BE2C (cell line): ENCODE data around the gene ARSB.

Experiments
- DNase-seq: peaks from one replicate; pipeline ENCODE4 v3.0.0-alpha.2; 2020
- H3K27me3 ChIP-seq: fragments of 250-450 bp; sonication (Bioruptor Pico); 2 replicates; pipeline ENCODE4 v1.5.1; 2020; ENCODE audit warnings: mild to moderate bottlenecking
- H3K36me3 ChIP-seq: fragments of 250-450 bp; sonication (Bioruptor Pico); 2 replicates; pipeline ENCODE4 v1.5.1; 2020; ENCODE audit warnings: mild to moderate bottlenecking
- H3K4me1 ChIP-seq: fragments of 250-450 bp; sonication (Bioruptor Pico); 2 replicates; pipeline ENCODE4 v1.5.1; 2020
- H3K4me3 ChIP-seq: 2 replicates; pipeline ENCODE4 v1.5.1; 2011; ENCODE audit warnings: low read depth, low read length
- H3K9me3 ChIP-seq: fragments of 250-450 bp; sonication (Bioruptor Pico); 2 replicates; pipeline ENCODE4 v1.5.1; 2020
- CTCF ChIP-seq: IDR thresholded peaks from 2 replicates; pipeline ENCODE4 v1.5.1; 2012; ENCODE audit warnings: mild to moderate bottlenecking, low read depth, low read length

Gene ARSB

GRCh38 chr5:78806544-78806943 lies 178.6 kb downstream of the ARSB start:
- H3K27me3 ChIP-seq, result no peaks in the 10 kb centered on the region
- no peak for DNase-seq
- no peaks in the 10 kb centered on the region for H3K36me3 ChIP-seq
- TF ChIP-seq CTCF, result no peak
- no peak overlapping the region for H3K4me3 ChIP-seq
- peaks cover 53% of the 10 kb centered on the region for H3K4me1 ChIP-seq
- no peaks in the 10 kb centered on the region for H3K9me3 ChIP-seq

- no peak for TF ChIP-seq CTCF
- no peaks in the 10 kb centered on the region for H3K36me3 ChIP-seq
- DNase-seq, result no peak
- H3K27me3 ChIP-seq, result no peaks in the 10 kb centered on the region
- peaks cover 48% of the 10 kb centered on the region for H3K4me1 ChIP-seq
- no peaks in the 10 kb centered on the region for H3K9me3 ChIP-seq
- no peak overlapping the region for H3K4me3 ChIP-seq
Measured at GRCh38 chr5:78805474-78806124, 179.5 kb downstream of the ARSB start.

GRCh38 chr5:78804995-78805394 lies 180.1 kb downstream of the ARSB start:
- Histone ChIP-seq H3K4me3 (no peak overlapping the region), H3K27me3 (no peaks in the 10 kb centered on the region), H3K9me3 (no peaks in the 10 kb centered on the region), H3K4me1 (peaks cover 46% of the 10 kb centered on the region), H3K36me3 (no peaks in the 10 kb centered on the region)
- no peak for TF ChIP-seq CTCF
- no peak for DNase-seq

GRCh38 chr5:78803941-78804340 lies 181.2 kb downstream of the ARSB start:
- no peaks in the 10 kb centered on the region for H3K36me3 ChIP-seq
- TF ChIP-seq CTCF, result no peak
- no peak overlapping the region for H3K4me3 ChIP-seq
- DNase-seq, result no peak
- no peaks in the 10 kb centered on the region for H3K27me3 ChIP-seq
- no peaks in the 10 kb centered on the region for H3K9me3 ChIP-seq
- peaks cover 38% of the 10 kb centered on the region for H3K4me1 ChIP-seq

- peak; percentile 55 for DNase-seq
- Histone ChIP-seq H3K4me1 (peaks cover 36% of the 10 kb centered on the region), H3K27me3 (no peaks in the 10 kb centered on the region), H3K9me3 (no peaks in the 10 kb centered on the region), H3K36me3 (no peaks in the 10 kb centered on the region), H3K4me3 (no peak overlapping the region)
- TF ChIP-seq CTCF, result no peak
Measured at GRCh38 chr5:78803353-78803752, 181.8 kb downstream of the ARSB start.

GRCh38 chr5:78801413-78801812 lies 183.7 kb downstream of the ARSB start:
- no peak for DNase-seq
- TF ChIP-seq CTCF, result no peak
- no peaks in the 10 kb centered on the region for H3K9me3 ChIP-seq

More at GRCh38 chr5:78801413-78801812, 183.7 kb downstream of the ARSB start:
- H3K4me3 ChIP-seq, result no peak overlapping the region
- peaks cover 44% of the 10 kb centered on the region for H3K4me1 ChIP-seq
- no peaks in the 10 kb centered on the region for H3K36me3 ChIP-seq
- no peaks in the 10 kb centered on the region for H3K27me3 ChIP-seq
